OCI-LY7 (cell line): ENCODE results near the gene CACTIN.

Experiments used
- CTCF ChIP-seq: fragments of 200-600 bp; sonication (generic); conservative IDR thresholded peaks from 2 replicates; pipeline ENCODE4 v1.5.1; 2014; ENCODE audit warnings: mild to moderate bottlenecking, antibody characterized with exemption, low read length, moderate library complexity, mixed read lengths
- EZH2phosphoT487 ChIP-seq: fragments of 200-600 bp; sonication (generic); IDR thresholded peaks from 2 replicates; pipeline ENCODE4 v1.6.1; 2018; ENCODE audit warnings: low read depth, borderline replicate concordance, mild to moderate bottlenecking, mixed run types, antibody characterized with exemption, low read length, moderate library complexity, mixed read lengths

DNA sequence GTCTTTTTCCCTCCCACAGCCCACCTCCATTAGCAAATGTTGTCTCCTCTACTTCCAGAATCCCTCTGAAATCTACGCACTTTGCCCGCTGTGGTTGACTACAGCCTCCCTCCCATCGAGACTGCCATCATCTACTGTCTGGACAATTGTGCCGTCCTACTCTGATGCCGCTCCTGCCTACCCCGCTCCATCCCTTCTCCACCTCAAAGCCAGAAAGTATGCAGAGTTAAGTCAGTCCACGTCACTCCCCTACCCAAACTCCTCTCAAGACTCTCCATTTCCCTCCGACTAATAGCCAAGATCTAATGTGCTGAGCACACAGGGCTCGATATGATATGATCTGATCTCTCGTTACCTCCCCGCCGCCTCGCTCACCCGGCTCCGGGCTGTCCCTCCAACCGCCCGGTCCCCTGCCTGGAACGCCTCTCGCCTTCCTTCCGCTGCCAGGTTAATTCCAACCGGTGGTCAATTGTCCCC, 556 bp downstream of the CACTIN start:
- TF ChIP-seq CTCF (no peak), EZH2phosphoT487 (no peak)
